NB4 (cell line): ENCODE measurements around the gene ARIH2.

Experiments used
- DNase-seq: peaks from one replicate; pipeline ENCODE4 v3.0.0; 2010; ENCODE audit warnings: low read depth
- H3K4me3 ChIP-seq: one replicate; pipeline ENCODE4 v1.5.1; 2011; ENCODE audit warnings: mild to moderate bottlenecking, low read depth, low read length, moderate library complexity
- CTCF ChIP-seq: IDR thresholded peaks from one replicate; pipeline ENCODE4 v1.5.1; 2012; ENCODE audit warnings: low read depth, low read length
- MAX ChIP-seq: IDR thresholded peaks from 2 replicates; pipeline ENCODE4 v1.6.1; 2011; ENCODE audit warnings: low read depth, low read length
- MYC ChIP-seq: IDR thresholded peaks from 2 replicates; pipeline ENCODE4 v1.6.1; 2011; ENCODE audit warnings: low read depth, low read length
- POLR2A ChIP-seq: IDR thresholded peaks from 2 replicates; pipeline ENCODE4 v1.6.1; 2011; ENCODE audit warnings: mild to moderate bottlenecking; ENCODE audit not compliant: insufficient read length; ENCODE audit errors: extremely low read depth

ARIH2 gene

GRCh38 chr3:49012441-49013017, 93.9 kb downstream of the ARIH2 start:
- TF ChIP-seq CTCF, result no peak
- DNase-seq, result no peak
- no peak overlapping the region for H3K4me3 ChIP-seq

GRCh38 chr3:49013113-49013737, 94.6 kb downstream of the ARIH2 start:
- TF ChIP-seq CTCF, result no peak
- no peak for TF ChIP-seq POLR2A
- TF ChIP-seq MYC, result no peak
- TF ChIP-seq MAX, result no peak
- H3K4me3 ChIP-seq, result no peak overlapping the region
- DNase-seq, result no peak

- no peak overlapping the region for H3K4me3 ChIP-seq
- DNase-seq, result peak; percentile 66
- TF ChIP-seq POLR2A (no peak), CTCF (peak; percentile 77)
These were observed 95.4 kb downstream of the ARIH2 start for GRCh38 chr3:49013738-49014660.

- H3K4me3 ChIP-seq, result no peak overlapping the region
- TF ChIP-seq MAX (no peak), CTCF (no peak), MYC (no peak), POLR2A (no peak)
- DNase-seq, result no peak
These were observed 96.4 kb downstream of the ARIH2 start for GRCh38 chr3:49015072-49015471.

- no peak for DNase-seq
- TF ChIP-seq MYC, result no peak
- no peak for TF ChIP-seq MAX
- no peak for TF ChIP-seq POLR2A
- no peak for TF ChIP-seq CTCF
- H3K4me3 ChIP-seq, result no peak overlapping the region
These were observed 97.1 kb downstream of the ARIH2 start for GRCh38 chr3:49015765-49016164.
